OCI-LY7 (cell line): ENCODE results near the gene FBLN5. TPM values are rescaled to one million over a fixed set of nuclear protein-coding genes. Genes with fewer than 3 reads are reported as not detected.
"Not testable (repeated sequence)": the region's sequence is repeated elsewhere in the genome, so short reads cannot be mapped to it uniquely, and the experiment has no call there.

Source experiments
- BruUV-seq: library from RNA; stranded (reverse); fragments of 400-500 nt; replicated peaks from 2 replicates; lab custom pipeline; 2021; lab: Mats Ljungman, UMichigan
- CTCF ChIA-PET: fragments of 300-600 bp; sonication (Branson Sonifier 250); formaldehyde crosslinking; loops from one replicate; lab custom pipeline; 2022; ENCODE audit warnings: antibody characterized with exemption; ENCODE audit not compliant: unreplicated experiment; lab: Charles Lee
- POLR2A ChIA-PET: fragments of 300-600 bp; sonication (Branson Sonifier 250); formaldehyde crosslinking; loops from one replicate; lab custom pipeline; 2022; ENCODE audit warnings: antibody characterized with exemption; lab: Charles Lee
- DNase-seq: peaks from one replicate; pipeline ENCODE4 v3.0.0-alpha.2; 2015; ENCODE audit warnings: low spot score
- H2AFZ ChIP-seq: fragments of 200-600 bp; sonication (generic), shearing (Covaris generic); 2 replicates; pipeline ENCODE4 v1.6.1; 2014; ENCODE audit warnings: mild to moderate bottlenecking, antibody characterized with exemption, low read length, moderate library complexity
- H3K27ac ChIP-seq: fragments of 200-600 bp; sonication (generic); 2 replicates; pipeline ENCODE4 v1.5.1; 2014; ENCODE audit warnings: mixed run types, low read depth, mild to moderate bottlenecking, moderate library complexity, low read length, inconsistent platforms; ENCODE audit not compliant: poor library complexity, severe bottlenecking
- H3K36me3 ChIP-seq: fragments of 200-600 bp; sonication (generic); 2 replicates; pipeline ENCODE4 v1.6.1; 2014; ENCODE audit warnings: mild to moderate bottlenecking, antibody characterized with exemption, low read length, moderate library complexity, mixed read lengths; ENCODE audit not compliant: insufficient read depth
- H3K4me1 ChIP-seq: fragments of 200-600 bp; sonication (generic); 2 replicates; pipeline ENCODE4 v1.5.1; 2014; ENCODE audit warnings: mild to moderate bottlenecking, low read length; ENCODE audit not compliant: insufficient read depth, poor library complexity, severe bottlenecking
- H3K4me2 ChIP-seq: fragments of 200-600 bp; sonication (generic); 2 replicates; pipeline ENCODE4 v1.6.1; 2014; ENCODE audit warnings: mild to moderate bottlenecking, low read length
- H3K4me3 ChIP-seq: fragments of 200-600 bp; sonication (generic); 2 replicates; pipeline ENCODE4 v1.5.1; 2014; ENCODE audit warnings: mild to moderate bottlenecking, low read depth, low read length; ENCODE audit not compliant: poor library complexity, severe bottlenecking
- H3K79me2 ChIP-seq: fragments of 200-600 bp; sonication (generic); 2 replicates; pipeline ENCODE4 v1.6.1; 2016; ENCODE audit warnings: low read depth, mild to moderate bottlenecking, low read length, moderate library complexity, mixed read lengths; ENCODE audit not compliant: insufficient read depth
- H3K9me2 ChIP-seq: fragments of 200-600 bp; sonication (generic); 2 replicates; pipeline ENCODE4 v1.6.1; 2016; ENCODE audit warnings: mild to moderate bottlenecking, low read length, mixed read lengths; ENCODE audit not compliant: insufficient read depth
- H3K9me3 ChIP-seq: fragments of 200-600 bp; sonication (generic); 2 replicates; pipeline ENCODE4 v1.6.1; 2014; ENCODE audit warnings: mild to moderate bottlenecking, mixed run types, low read length, mixed read lengths
- H4K20me1 ChIP-seq: fragments of 200-600 bp; sonication (generic); 2 replicates; pipeline ENCODE4 v1.6.1; 2014; ENCODE audit warnings: mild to moderate bottlenecking, antibody characterized with exemption, low read length, moderate library complexity, mixed read lengths; ENCODE audit not compliant: insufficient read depth
- CTCF ChIP-seq: fragments of 200-600 bp; sonication (generic); conservative IDR thresholded peaks from 2 replicates; pipeline ENCODE4 v1.5.1; 2014; ENCODE audit warnings: mild to moderate bottlenecking, antibody characterized with exemption, low read length, moderate library complexity, mixed read lengths
- EZH2phosphoT487 ChIP-seq: fragments of 200-600 bp; sonication (generic); IDR thresholded peaks from 2 replicates; pipeline ENCODE4 v1.6.1; 2018; ENCODE audit warnings: low read depth, borderline replicate concordance, mild to moderate bottlenecking, mixed run types, antibody characterized with exemption, low read length, moderate library complexity, mixed read lengths
- intact Hi-C: fragments of 100-400 bp; cut with micrococcal nuclease; formaldehyde crosslinking; loops from one replicate; pipeline ENCODE4 v1.10.0; 2022; ENCODE audit not compliant: unreplicated experiment
- total RNA-seq, 2 experiments: library from RNA; depleted of rRNA in 1 of 2; stranded (reverse); fragments of >200 nt in 1 of 2; shearing (Covaris generic) in 1 of 2; gene quantifications; 2 replicates each; pipeline ENCODE4 v1.2.3, GENCODE V29; 2014 to 2022

FBLN5 gene
- total RNA-seq, 2 experiments from 2014 or later: 0.91 to 2.3 TPM

GRCh38 chr14:91848504-91849001, 98.9 kb downstream of the FBLN5 start:
- Histone ChIP-seq H3K27ac (no peak overlapping the region), H4K20me1 (no peaks in the 10 kb centered on the region), H3K4me2 (no peak overlapping the region), H3K4me3 (no peak overlapping the region), H2AFZ (no peak overlapping the region), H3K9me2 (no peaks in the 10 kb centered on the region), H3K9me3 (no peaks in the 10 kb centered on the region), H3K36me3 (no peaks in the 10 kb centered on the region), H3K79me2 (no peaks in the 10 kb centered on the region), H3K4me1 (no peaks in the 10 kb centered on the region)
- TF ChIP-seq CTCF (no peak), EZH2phosphoT487 (no peak)
- no peak for DNase-seq
- CTCF ChIA-PET: no interaction called here
- POLR2A ChIA-PET: no interaction called here
- intact Hi-C loops: no loop called here
- BruUV-seq: no TSS peak

- no peak overlapping the region for H2AFZ ChIP-seq
- no TSS peak for BruUV-seq
- no peaks in the 10 kb centered on the region for H4K20me1 ChIP-seq
- H3K36me3 ChIP-seq: no peaks in the 10 kb centered on the region
- ChIA-PET CTCF (no interaction called here), POLR2A (no interaction called here)
- no peak for DNase-seq
- H3K9me3 ChIP-seq: no peaks in the 10 kb centered on the region
- H3K27ac ChIP-seq: no peak overlapping the region
- no peaks in the 10 kb centered on the region for H3K9me2 ChIP-seq
- TF ChIP-seq CTCF: no peak
- no peak for TF ChIP-seq EZH2phosphoT487
- intact Hi-C loops: no loop called here
- no peak overlapping the region for H3K4me2 ChIP-seq
- H3K4me3 ChIP-seq: no peak overlapping the region
- no peaks in the 10 kb centered on the region for H3K79me2 ChIP-seq
- no peaks in the 10 kb centered on the region for H3K4me1 ChIP-seq
These were observed 99.8 kb downstream of the FBLN5 start for GRCh38 chr14:91847693-91848092.

GRCh38 chr14:91845652-91846051, 101.8 kb downstream of the FBLN5 start:
- H3K4me3 ChIP-seq: no peak overlapping the region
- no peaks in the 10 kb centered on the region for H4K20me1 ChIP-seq
- ChIA-PET POLR2A (interaction anchor here (0.9 kb wide), 1 partner anchor 20 kb away, joined by 4 read pairs; no protein-coding TSS in a partner anchor), CTCF (interaction anchor here (0.6 kb wide), 1 partner anchor 381 kb away, joined by 3 read pairs; no protein-coding TSS in a partner anchor)
- no TSS peak for BruUV-seq
- no peak overlapping the region for H2AFZ ChIP-seq
- no peaks in the 10 kb centered on the region for H3K79me2 ChIP-seq
- H3K4me1 ChIP-seq: no peaks in the 10 kb centered on the region
- no peak for DNase-seq
- no peak overlapping the region for H3K27ac ChIP-seq
- no peak overlapping the region for H3K4me2 ChIP-seq
- TF ChIP-seq CTCF (no peak), EZH2phosphoT487 (no peak)
- intact Hi-C loops: no loop called here
- no peaks in the 10 kb centered on the region for H3K9me3 ChIP-seq
- no peaks in the 10 kb centered on the region for H3K36me3 ChIP-seq
- H3K9me2 ChIP-seq: no peaks in the 10 kb centered on the region

GRCh38 chr14:91845056-91845455, 102.4 kb downstream of the FBLN5 start:
- H3K4me3 ChIP-seq, H3K4me2 ChIP-seq, H3K79me2 ChIP-seq, intact Hi-C loops, BruUV-seq, H4K20me1 ChIP-seq, H3K27ac ChIP-seq, H3K9me2 ChIP-seq, H2AFZ ChIP-seq, H3K9me3 ChIP-seq, H3K36me3 ChIP-seq, DNase-seq, H3K4me1 ChIP-seq: not testable (repeated sequence)
- ChIA-PET CTCF (interaction anchor here (0.6 kb wide), 1 partner anchor 380 kb away, joined by 3 read pairs; no protein-coding TSS in a partner anchor), POLR2A (interaction anchor here (0.9 kb wide), 1 partner anchor 19 kb away, joined by 4 read pairs; no protein-coding TSS in a partner anchor)
